NCI-H2196 (cell line): ENCODE data around the gene DOCK3.
"Not testable (repeated sequence)": the region's sequence is repeated elsewhere in the genome, so short reads cannot be mapped to it uniquely, and the experiment has no call there.

Source experiments
- DNase-seq: peaks from one replicate; lab custom pipeline; 2025; ENCODE audit not compliant: unreplicated experiment; lab: John Stamatoyannopoulos, UW

Gene DOCK3

DNA sequence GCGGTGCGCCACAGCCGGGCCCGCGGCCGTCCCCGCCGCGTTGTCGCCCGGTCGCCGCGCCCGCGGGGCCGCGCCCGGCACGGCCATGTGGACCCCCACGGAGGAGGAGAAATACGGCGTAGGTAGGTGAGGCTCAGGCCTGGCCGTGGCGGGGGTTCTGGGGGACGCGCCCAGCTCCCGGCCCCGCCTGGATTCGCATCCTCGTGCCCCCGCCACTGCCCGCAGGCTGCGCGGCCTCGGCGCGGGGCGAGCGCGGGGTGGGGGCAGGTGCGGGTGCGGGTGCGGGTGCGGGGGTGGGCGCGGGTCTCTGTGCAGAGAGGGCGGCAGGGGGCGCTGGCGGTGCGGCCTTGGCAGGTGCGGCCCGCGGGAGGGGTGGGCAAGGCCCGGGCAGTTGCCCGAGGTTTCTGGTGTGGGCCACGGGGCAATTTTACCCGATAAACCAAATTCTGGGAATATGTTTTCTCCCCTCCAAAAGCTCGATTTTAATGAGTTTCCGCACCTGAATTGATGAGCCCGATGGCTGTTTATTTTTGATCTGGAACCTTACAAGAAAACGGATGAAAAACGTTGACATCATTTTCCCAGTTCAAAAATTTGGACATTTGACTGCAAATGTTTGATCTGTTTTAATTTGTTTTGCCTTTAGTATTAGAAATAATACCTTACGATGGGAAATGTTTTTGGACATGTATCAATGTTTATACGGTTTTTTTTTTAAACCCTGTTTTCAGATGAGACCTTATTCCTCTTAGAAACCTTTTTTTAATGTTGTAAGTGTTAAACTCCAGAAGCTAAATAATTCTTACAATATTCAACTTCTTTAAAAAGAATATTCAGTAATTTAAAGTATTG lies 678 bp downstream of the DOCK3 start:
- peak; percentile 30 for DNase-seq

DNA sequence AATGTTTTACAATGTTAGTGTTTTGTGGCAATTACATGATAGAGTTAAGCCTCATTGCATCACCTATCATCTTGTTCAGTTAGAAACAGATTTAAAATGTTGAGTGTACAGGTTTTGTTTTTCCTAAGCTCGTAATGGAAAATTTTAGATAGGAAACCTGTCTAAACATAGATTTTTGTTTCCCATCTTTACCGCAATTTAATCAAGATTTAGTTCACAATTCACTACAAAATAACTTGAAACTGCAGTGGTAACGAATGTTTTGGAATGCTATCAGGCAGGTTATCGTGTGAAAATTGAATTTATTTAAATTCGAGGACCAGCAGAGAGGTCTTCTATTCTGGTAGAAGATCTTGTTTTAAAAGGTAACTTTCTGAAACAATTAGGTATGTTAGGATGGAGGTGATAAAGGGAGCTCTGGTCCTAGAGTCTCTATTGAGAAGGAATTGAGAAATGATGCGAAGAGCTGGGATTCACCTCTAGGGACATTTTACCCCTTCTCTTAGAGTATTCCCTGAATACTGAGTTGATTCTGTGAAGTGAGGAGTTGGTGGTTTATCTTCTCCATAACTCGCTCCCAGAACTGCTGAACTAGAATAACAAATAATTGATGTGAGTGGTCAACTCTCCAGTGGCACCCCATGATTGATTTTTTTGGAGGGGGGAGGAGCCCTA lies 1.4 kb downstream of the DOCK3 start:
- DNase-seq, result no peak

DNA sequence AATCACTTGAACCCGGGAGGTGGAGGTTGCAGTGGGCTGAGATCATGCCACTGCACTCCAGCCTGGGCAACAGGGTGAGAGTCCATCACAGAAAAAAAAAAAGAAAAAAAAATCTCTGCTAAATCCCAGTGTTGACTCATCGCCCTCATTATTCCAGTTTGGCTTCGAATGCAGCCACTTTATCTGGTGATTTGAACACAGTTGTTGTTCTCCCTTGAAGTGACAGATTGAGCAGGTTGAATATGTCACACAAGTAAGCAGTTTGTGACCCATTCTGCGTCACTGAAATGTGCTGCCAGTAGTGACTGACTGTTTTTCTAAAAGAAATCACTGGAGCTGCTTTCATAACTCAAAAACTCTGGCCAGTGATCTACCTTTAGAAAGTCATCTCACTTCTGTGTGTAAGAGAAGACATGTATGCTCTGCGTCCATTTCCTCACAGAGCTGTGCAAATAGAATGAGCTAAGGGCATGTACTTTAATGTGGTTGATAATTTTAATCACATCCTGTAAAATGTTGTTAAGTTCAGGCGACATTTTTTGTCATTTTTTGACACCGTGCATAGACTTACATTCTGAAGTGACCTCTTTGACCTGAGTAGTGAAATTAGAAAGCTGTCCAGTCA lies 12.5 kb downstream of the DOCK3 start:
- DNase-seq, result no peak

DNA sequence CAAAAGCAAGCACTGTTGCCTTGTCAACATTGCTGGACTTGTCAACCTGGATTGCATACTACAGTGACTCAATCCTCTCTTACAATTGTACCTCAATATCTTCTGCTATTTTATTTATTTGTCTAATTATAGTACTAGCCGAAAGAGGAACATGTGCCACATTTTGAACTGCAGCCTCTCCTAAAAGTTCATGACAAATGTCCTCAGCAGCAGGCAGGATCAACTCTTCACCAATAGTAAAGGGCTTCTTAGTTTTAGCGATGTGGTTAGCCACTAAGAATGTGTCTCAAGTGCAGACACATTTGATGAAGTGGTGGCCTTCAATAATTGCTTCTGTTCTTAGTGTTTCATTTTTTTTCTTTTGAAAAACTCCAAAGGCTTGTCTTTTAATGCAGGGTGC lies 13.2 kb downstream of the DOCK3 start:
- DNase-seq, result no peak

DNA sequence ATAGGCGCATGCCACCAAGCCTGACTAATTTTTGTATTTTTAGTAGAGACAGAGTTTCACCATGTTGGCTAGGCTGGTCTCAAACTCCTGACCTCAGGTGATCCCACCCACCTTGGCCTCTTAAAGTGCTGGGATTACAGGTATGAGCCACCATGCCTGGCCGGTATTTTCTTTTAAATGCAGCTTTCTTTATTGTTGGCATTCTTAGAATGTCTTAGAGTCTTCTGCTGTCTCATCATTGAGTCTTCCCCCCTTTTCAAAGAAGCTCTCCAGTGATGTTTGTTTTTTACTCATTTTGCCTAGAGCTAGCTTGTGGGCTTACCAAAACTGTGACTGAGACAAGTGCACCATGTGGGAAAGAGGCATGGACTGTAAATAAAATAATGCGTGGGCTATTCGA lies 13.9 kb downstream of the DOCK3 start:
- DNase-seq, result not testable (repeated sequence)

DNA sequence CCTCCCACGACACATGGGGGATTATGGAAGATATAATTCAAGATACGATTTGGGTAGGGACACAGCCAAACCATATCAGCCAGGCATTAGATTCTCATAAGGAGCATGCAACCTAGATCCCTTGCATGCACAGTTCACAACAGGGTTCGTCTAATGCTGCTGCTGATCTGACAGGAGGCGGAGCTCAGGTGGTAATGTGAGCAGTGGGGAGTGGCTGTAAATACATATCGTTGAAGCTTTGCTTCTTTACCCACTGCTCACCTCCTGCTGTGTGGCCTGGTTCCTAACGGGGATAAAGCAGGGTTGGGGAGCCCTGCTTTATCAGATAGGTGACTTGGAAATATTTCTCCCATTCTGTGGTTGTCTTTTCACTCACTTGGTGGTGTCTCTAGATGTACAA lies 14.8 kb downstream of the DOCK3 start:
- DNase-seq, result no peak

DNA sequence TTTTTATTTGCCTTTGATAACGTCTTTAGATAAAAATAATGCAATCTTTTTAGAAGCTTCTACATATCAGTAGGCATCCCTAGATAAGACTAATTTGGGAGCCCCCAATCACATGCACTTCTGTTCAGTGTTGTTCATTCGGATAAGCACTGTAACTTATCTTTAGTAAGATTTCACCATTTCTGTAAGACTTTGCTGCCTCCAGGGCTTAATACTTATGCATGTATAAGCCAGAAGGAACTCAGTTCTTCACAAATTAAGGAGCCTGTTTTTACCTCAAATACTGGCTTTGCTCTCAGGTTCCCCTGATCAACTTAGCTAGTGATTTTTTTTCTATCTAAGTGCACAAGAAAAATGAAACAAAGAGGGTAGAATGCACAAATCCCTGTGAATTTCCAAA lies 20.3 kb downstream of the DOCK3 start:
- no peak for DNase-seq

DNA sequence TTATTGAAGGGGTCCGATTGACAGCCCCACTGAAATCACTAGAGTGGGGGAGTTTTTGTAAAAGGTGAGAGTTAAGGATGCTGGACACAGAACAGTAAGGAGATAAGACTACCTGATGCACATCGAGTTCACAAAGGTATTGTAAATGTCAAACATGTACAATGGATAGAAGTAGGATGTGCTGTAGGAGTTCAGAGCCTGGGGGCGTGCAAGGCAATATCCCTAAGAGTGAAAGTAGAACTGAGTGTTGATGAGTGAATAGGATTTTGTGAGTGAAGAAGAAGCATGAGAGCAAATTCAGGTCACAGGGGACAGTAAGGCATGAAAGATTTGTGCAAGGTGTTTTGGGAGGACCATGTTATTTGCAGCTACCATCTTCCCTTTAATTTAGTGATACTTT lies 21.5 kb downstream of the DOCK3 start:
- no peak for DNase-seq

DNA sequence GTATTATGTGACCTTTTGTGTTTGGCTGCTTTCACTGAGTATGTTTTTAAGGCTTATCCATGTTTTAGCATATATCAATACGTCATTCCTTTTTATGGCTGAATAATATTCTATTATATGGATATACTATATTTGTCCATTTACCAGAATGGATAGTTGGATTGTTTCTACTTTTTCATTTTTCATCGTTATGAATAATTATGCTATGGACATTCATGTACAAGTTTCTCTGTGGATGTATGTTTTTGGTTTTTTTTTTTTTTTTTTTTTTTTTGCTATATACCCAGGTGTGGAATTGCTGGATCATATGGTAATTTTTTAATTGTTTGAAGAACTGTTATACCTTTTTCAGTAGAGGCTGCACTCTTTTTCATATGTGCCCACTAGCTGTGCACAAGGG lies 23.5 kb downstream of the DOCK3 start:
- DNase-seq, result no peak

DNA sequence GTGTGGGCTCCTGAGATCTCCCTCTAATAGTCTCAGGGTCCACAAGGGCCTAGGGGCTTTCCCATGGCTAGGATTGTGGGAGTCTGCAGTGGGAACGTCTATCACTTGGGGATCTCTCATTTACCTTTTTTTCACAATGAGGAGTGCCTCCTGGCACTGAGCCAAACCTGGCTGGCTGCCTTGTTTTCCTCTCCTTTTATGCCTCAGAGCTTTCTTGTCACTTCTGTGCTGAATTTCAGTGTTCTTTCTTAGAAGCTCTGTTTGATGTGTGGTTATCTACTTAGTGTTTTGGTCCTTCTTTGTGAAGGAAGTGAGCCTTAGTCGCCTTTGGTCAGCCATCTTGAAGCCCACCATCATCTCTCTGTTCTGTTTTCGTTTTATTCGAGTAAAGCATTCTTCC lies 33.9 kb downstream of the DOCK3 start:
- DNase-seq, result peak; percentile 29

DNA sequence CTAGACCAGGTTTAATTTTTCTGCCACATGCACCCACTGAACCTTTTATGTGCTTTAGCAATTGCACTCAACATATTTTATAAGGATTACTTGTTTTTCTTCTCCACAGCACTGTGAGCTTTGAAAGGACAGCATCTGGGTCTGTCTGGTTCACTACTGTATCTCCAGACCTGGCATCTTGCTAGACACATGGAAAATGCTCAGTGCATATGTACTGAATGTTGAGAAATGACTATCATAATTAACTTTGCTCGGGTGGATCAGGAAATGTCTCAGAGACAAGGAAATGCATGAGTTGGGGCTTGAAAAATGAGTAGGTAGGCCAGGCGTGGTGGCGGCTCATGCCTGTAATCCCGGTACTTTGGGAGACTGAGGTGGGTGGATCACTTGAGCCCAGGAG lies 40.2 kb downstream of the DOCK3 start:
- peak; percentile 0 for DNase-seq

DNA sequence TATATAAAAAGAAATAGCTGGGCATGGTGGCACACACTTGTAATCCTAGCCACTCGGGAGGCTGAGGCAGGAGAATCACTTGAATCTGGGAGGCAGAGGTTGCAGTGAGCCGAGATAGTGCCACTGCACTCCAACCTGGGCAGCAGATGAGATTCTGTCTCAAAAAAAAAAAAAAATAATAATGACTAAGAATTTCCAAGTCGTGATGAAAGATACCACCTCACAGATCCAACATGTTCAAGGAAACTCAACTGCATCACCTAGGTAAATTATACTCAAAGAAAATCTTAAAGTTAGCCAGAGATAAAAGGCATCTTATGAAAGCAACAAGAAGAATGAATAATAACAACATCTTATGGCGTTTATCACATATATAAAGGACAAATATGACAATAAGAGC lies 50.1 kb downstream of the DOCK3 start:
- DNase-seq, result no peak

DNA sequence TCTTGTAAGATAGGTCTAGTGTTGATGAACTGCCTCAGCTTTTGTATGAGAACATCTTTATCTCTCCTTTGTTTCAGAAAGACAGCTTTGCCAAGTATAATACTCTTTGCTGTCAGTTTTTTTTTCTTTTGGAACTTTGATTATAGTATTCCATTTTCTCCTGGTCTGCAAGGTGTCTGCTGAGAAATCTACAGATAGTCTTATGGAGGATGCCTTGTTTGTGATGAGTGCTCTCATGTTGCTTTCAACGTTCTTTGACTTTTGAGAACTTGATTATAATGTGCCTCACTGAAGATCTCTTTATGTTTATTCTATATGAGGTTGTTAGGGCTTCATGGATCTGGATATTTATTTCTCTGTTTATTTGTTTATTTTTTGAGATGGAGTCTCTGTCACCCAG lies 60.3 kb downstream of the DOCK3 start:
- no peak for DNase-seq

DNA sequence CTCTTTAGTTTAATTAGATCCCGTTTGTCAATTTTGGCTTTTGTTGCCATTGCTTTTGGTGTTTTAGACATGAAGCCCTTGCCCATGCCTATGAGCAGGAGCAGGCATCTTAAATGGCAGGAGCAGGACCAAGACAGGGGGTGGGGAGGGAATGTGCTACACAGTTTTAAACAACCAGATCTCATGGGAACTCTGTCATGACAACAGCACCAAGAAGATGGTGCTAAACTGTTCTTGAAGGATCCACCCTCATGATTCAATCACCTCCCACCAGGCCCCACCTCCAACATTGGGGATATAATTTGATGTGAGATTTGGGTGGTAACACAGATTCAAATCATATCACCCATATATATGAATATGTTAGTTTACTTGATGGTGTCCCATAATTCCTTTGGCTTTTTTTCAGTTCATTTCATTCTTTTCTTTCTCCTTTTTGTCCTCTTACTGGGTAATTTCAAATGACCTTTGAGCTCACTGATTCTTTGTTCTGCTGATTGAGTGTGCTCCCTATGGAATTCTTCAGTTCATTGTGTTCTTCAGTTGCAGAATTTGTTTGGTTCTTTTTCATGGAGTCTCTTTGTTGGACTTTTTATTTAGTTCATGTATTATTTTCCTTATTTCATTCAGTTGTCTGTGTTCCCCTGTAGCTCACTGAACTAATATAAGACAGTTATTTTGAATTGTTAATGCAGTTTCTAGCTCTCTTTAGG lies 62.6 kb downstream of the DOCK3 start:
- no peak for DNase-seq

DNA sequence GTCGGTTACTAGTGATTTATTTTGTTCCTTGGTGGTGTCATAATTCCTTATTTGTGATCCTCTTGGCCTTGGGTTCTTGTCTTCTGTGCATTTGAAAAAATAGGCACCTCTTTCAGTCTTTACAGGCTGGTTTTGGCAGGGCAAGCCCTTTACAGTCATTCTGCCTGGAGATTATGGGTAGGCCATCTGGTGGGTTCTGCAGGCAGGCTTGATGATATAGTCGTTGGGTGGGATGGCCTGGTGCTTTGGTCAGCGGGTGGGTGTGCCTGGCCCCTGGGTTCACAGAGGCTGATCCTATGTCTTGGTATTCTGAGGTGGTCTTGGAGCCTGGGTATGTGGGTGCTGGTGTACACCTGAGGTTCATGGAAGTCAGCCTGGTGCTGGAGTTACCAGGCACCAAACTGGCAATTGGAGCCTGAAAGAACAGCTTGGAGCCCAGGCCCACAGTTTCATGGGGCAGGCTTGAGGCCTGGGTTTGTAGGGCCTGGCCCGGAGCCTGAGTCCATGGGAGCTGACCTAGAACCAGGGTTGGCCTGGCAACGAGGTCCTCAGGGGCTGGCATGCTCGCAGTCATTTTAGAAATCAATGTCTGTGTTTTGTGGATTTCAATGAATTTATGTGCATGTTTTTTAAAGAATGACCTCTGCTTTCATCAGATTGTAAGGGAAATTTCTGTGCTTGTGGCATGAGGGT lies 63.3 kb downstream of the DOCK3 start:
- no peak for DNase-seq

DNA sequence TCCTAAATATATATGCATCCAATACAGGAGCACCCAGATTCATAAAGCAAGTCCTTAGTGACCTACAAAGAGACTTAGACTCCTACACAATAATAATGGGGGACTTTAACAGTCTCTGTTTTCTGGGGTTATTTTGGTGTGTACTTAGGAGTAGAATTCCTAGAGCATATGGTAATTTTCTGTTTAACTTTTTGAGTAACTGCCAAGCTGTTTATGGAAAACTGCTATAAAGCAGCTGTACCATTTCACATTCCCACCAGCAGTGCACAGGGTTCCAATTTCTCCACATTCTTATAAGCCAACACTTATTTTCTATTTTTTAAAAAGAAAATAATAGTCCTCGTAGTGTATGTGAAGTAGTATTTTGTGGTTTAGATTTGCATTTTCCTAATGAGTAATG lies 68.9 kb downstream of the DOCK3 start:
- DNase-seq, result no peak

DNA sequence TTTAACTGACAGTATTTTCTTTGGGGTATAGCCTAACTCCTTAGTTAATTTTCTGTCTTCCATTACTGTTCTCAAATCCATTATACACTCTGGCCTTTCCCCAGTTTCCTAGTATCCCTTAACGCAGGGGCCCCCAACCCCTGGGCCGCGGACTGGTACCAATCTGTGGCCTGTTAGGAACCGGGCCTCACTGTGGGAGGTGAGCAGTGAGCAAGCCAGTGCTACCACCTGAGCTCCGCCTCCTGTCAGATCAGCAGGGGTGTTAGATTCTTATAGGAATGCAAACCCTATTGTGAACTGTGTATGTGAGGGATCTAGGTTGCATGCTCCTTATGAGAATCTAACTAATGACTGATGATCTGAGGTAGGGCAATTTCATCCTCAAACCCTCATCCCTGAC lies 75.1 kb downstream of the DOCK3 start:
- no peak for DNase-seq

DNA sequence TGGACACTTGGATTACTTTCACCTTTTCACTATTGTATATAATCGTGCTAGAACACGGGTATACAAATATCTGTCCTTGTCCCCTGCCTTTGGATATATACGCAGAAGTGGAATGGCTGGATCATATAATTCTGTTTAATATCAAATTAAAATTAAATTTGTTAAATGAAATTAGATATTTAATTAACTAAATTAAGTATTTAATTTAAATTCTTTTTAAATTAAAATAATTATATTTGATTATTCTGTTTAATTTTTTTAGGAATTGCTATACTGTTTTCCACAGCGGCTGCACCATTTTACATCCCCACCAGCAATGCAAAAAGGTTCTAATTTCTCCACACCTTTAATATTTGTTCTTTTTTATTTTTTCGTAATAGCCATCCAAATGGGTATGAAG lies 84.3 kb downstream of the DOCK3 start:
- no peak for DNase-seq

DNA sequence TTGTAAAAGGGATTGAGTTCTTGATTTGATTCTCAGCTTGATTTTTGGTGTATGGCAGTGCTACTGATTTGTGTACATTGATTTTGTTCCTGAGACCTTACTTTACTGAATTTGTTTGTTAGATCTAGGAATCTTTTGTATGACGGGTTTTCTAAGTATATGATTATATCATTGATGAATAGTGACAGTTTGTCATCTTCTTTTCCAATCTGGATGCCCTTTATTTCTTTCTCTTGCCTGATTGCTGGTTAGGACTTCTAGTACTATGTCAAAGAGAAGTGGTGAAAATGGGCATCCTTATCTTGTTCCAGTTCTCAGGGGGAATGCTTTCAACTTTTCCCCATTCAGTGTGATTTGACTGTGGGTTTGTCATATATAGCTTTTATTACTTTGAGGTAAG lies 103.0 kb downstream of the DOCK3 start:
- no peak for DNase-seq

DNA sequence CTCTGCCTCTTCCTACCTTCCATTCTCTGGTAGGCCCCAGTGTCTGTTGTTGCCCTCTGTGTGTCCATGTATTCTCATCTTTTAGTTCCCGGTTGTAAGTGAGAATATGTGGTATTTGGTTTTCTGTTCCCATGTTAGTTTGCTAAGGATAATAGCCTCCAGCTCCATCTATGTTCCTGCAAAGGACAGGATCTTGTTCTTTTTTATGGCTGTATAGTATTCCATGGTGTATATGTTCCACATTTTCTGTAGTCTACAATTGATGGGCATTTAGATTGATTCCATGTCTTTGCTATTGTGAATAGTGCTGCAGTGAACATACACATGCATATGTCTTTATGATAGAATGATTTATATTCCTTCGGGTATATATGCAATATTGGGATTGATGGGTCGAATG lies 107.0 kb downstream of the DOCK3 start:
- DNase-seq, result not testable (repeated sequence)

DNA sequence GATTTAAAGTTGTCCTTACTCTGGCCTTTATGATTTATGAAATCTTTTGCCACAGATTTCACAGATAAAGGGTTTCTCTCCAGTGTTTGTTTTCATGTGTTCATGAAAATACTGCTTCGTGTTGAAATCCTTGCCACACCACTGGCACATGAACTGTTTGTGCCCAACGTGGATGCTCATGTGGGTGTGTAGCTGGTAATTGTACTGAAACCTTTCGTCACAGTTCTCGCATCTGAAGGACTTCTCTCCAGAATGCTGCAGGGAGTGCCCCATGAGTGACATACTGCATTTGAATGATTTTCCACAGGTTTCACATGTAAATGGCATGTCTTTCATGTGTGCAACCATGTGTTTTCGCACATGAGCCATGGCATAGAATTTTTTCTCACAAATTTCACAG lies 111.9 kb downstream of the DOCK3 start:
- DNase-seq, result no peak
